Kidney (tissue), 14 donors: ENCODE measurements around the gene ANAPC10. TPM values are rescaled to one million over a fixed set of nuclear protein-coding genes. Genes with fewer than 3 reads are reported as not detected.

Source experiments
- DNase-seq, 5 donors: peaks; one replicate each; pipeline ENCODE4 v3.0.0-alpha.2; 2013 to 2020
- FAIRE-seq: peaks from 2 replicates; lab custom pipeline; 2012; peaks lifted over from hg19 to GRCh38; lab: Jason Lieb, UNC
- H3K27ac ChIP-seq, 2 donors: one replicate each; pipeline ENCODE4 v1.7.0; 2013; ENCODE audit warnings: low read depth in 2 of 2, low read length in 2 of 2, inconsistent platforms in 1 of 2
- H3K27me3 ChIP-seq: one replicate; pipeline ENCODE4 v1.7.1; 2013; ENCODE audit warnings: low read length, inconsistent platforms; ENCODE audit not compliant: control insufficient read depth, insufficient read depth
- H3K36me3 ChIP-seq, 3 donors: one replicate each; pipeline versions ENCODE4 v1.7.0 to v1.7.1; 2013; ENCODE audit warnings: low read length in 3 of 3, control low read depth in 1 of 3, inconsistent platforms in 1 of 3; ENCODE audit not compliant: insufficient read depth in 3 of 3, control insufficient read depth in 2 of 3
- H3K4me1 ChIP-seq, 3 donors: one replicate each; pipeline versions ENCODE4 v1.7.0 to v1.7.1; 2013; ENCODE audit warnings: low read length in 3 of 3, inconsistent platforms in 1 of 3, low read depth in 1 of 3; ENCODE audit not compliant: control insufficient read depth in 2 of 3, insufficient read depth in 2 of 3
- H3K4me3 ChIP-seq, 3 donors: one replicate each; pipeline versions ENCODE4 v1.7.0 to v1.8.1; 2013; ENCODE audit warnings: low read length in 3 of 3, control low read depth in 1 of 3, inconsistent platforms in 1 of 3
- H3K9ac ChIP-seq, 3 donors: one replicate each; pipeline versions ENCODE4 v1.7.0 to v1.7.1; 2013; ENCODE audit warnings: low read length in 3 of 3, control low read depth in 1 of 3, inconsistent platforms in 1 of 3
- H3K9me3 ChIP-seq, 3 donors: one replicate each; pipeline versions ENCODE4 v1.7.0 to v1.7.1; 2013; ENCODE audit warnings: low read length in 3 of 3, control low read depth in 1 of 3, inconsistent platforms in 1 of 3; ENCODE audit not compliant: control insufficient read depth in 2 of 3, insufficient read depth in 1 of 3
- CTCF ChIP-seq: IDR thresholded peaks from 3 replicates; pipeline ENCODE4 v1.5.1; 2012; ENCODE audit warnings: mild to moderate bottlenecking, moderate library complexity, borderline replicate concordance; ENCODE audit not compliant: insufficient read depth; ENCODE audit errors: extremely low read depth
- intact Hi-C: fragments of 100-400 bp; cut with DNase I; formaldehyde crosslinking; loops from one replicate; pipeline ENCODE4 v1.11.1; 2022
- polyA plus RNA-seq: library from polyadenylated mRNA; stranded (reverse); fragments of 350-450 nt; fragmentation: Illumina TruSeq; extraction: RNeasy Lipid Tissue Mini Kit (QIAGEN cat#74804); gene quantifications from one replicate; pipeline ENCODE4 v1.2.3, GENCODE V29; 2014; ENCODE audit warnings: low read depth, low replicate concordance; ENCODE audit not compliant: insufficient read depth
- total RNA-seq: library from RNA; stranded (reverse); fragmentation: NEBNext Ultra II Directional; extraction: Animal tissue kit (Norgen Biotek cat#: 25700); gene quantifications from one replicate; pipeline ENCODE4 v1.2.1, GENCODE V29; 2021
- donor health status: control.
- donor health status: control.
- donor health status: control.
- donor health status: control.
- donor health status: control.
- donor health status: DM: yes; HTN: yes; CAD: no.
- donor health status: Normal renal cell carcinoma (clear cell type).

ANAPC10 gene
- total and polyA plus RNA-seq, 2 donors from 2014 or later: 18.0 to 23.3 TPM

DNA sequence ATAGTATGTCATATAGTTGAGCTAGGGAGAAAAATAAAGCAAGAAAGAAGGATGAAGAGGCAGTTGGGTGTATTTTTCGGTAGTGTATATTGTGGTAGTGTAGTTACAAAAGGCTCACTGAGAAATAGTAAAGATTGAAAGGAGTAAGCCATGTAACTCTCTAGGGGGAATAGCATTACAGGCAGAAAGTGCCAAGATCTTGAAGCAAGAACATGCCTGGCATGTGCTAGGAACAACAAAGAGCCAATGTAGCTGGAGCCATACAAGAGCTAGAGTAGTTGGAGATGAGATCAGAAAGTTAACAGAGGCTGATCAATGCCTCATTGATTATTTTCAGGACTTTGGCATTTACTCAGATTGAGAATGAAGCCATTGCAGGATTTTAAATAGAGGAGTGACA lies 3.1 kb upstream of the ANAPC10 start:
- FAIRE-seq: no peak
- peaks cover 2 to 10% (median 4%) of the 10 kb centered on the region in 3 donors for H3K36me3 ChIP-seq
- no peak for DNase-seq
- intact Hi-C loops: no loop called here
- no peaks in the 10 kb centered on the region for H3K27me3 ChIP-seq
- H3K4me1 ChIP-seq: peaks cover 0 to 11% (median 10%) of the 10 kb centered on the region in 3 donors
- H3K27ac ChIP-seq: no peak overlapping the region
- H3K9me3 ChIP-seq: no peaks in the 10 kb centered on the region
- no peak for TF ChIP-seq CTCF
- H3K9ac ChIP-seq: no peak overlapping the region
- H3K4me3 ChIP-seq: no peak overlapping the region

- intact Hi-C loops: no loop called here
- Histone ChIP-seq H3K9ac (peak overlapping the region in 2 of 3 donors; percentile 12 to 13), H3K27ac (no peak overlapping the region), H3K4me3 (peak overlapping the region in 2 of 3 donors; percentile 92 to 97), H3K4me1 (peaks cover 0 to 11% (median 10%) of the 10 kb centered on the region in 3 donors), H3K9me3 (peaks cover 0 to 1% (median 0%) of the 10 kb centered on the region in 3 donors), H3K27me3 (no peaks in the 10 kb centered on the region), H3K36me3 (peaks cover 0 to 5% (median 0%) of the 10 kb centered on the region in 3 donors)
- no peak for TF ChIP-seq CTCF
- FAIRE-seq (no peak), DNase-seq (peak in 2 of 5 donors; percentile 2 to 6)
Measured at GRCh38 chr4:145099653-145100052, 1.7 kb upstream of the ANAPC10 start.

GRCh38 chr4:145098675-145099037 lies 660 bp upstream of the ANAPC10 start:
- peaks cover 0 to 11% (median 10%) of the 10 kb centered on the region in 3 donors for H3K4me1 ChIP-seq
- no peak for FAIRE-seq

More at GRCh38 chr4:145098675-145099037, 660 bp upstream of the ANAPC10 start:
- peak in 2 of 5 donors; percentile 65 to 68 for DNase-seq
- intact Hi-C loops: no loop called here
- Histone ChIP-seq H3K27ac (peak overlapping the region; percentile 90 to 92), H3K27me3 (no peaks in the 10 kb centered on the region), H3K9me3 (peaks cover 0 to 1% (median 0%) of the 10 kb centered on the region in 3 donors), H3K36me3 (peaks cover 6 to 11% (median 6%) of the 10 kb centered on the region in 3 donors), H3K9ac (peak overlapping the region; percentile 97 to 99 (median 98)), H3K4me3 (peak overlapping the region; percentile 92 to 99 (median 97))
- TF ChIP-seq CTCF: no peak
